GM19238 (cell line): ENCODE data around the gene DCHS2.
"Not testable (repeated sequence)": the region's sequence is repeated elsewhere in the genome, so short reads cannot be mapped to it uniquely, and the experiment has no call there.

Experiments used
- DNase-seq: peaks from one replicate; pipeline ENCODE4 v3.0.0; 2011; ENCODE audit warnings: low spot score; ENCODE audit not compliant: insufficient read length

The DCHS2 gene

GRCh38 chr4:154230091-154230490 lies 261.5 kb downstream of the DCHS2 start:
- DNase-seq: no peak

GRCh38 chr4:154222875-154223274 lies 268.7 kb downstream of the DCHS2 start:
- no peak for DNase-seq

GRCh38 chr4:154218051-154218450 lies 273.5 kb downstream of the DCHS2 start:
- DNase-seq: no peak

GRCh38 chr4:154217384-154217783 lies 274.2 kb downstream of the DCHS2 start:
- not testable (repeated sequence) for DNase-seq

- DNase-seq: no peak
These were observed 280.1 kb downstream of the DCHS2 start for GRCh38 chr4:154211506-154211905.

- DNase-seq: no peak
These were observed 283.2 kb downstream of the DCHS2 start for GRCh38 chr4:154208424-154208823.

GRCh38 chr4:154205471-154205870 lies 286.1 kb downstream of the DCHS2 start:
- no peak for DNase-seq

- no peak for DNase-seq
These were observed 296.9 kb downstream of the DCHS2 start for GRCh38 chr4:154194649-154195048.

- DNase-seq: no peak
These were observed 299.0 kb downstream of the DCHS2 start for GRCh38 chr4:154192585-154192984.

- no peak for DNase-seq
These were observed 302.3 kb downstream of the DCHS2 start for GRCh38 chr4:154189346-154189745.

- DNase-seq: no peak
These were observed 304.7 kb downstream of the DCHS2 start for GRCh38 chr4:154186888-154187287.

- no peak for DNase-seq
These were observed 305.6 kb downstream of the DCHS2 start for GRCh38 chr4:154186035-154186434.

- no peak for DNase-seq
These were observed 307.4 kb downstream of the DCHS2 start for GRCh38 chr4:154184238-154184637.

GRCh38 chr4:154183264-154183663 lies 308.3 kb downstream of the DCHS2 start:
- DNase-seq: no peak
